Measurements from ENCODE around the gene CBLC.

DNA sequence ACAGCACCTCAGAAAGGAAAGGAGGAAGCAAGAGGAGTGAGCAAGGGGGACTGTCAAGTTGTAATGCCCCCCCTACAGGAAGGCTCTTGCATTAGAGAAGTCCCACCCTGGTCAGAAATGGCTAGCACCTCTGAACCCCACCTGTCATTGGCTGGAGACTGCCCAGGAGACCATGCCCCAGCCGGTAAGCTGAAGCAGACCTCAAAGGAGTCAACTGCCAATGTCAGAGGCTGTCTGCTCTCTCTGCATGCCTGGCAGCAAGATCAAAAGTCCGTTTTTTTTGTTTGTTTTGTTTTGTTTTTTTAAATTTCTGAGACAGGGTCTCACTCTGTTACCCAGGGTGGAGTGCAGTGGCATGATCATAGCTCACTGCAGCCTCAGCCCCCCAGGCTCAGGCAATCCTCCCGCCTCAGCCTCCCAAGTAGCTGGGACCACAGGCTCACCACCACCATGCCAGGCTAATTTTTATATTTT is 37.3 kb upstream of the CBLC start:
- TF ChIP-seq CTCF (IDR thresholded peaks at IDR 0.05) (no peak), POLR2A (IDR thresholded peaks at IDR 0.05) (no peak), POLR2AphosphoS5 (IDR thresholded peaks at IDR 0.05) (no peak)
